Subcutaneous adipose tissue (tissue), 4 donors: ENCODE data around the gene FBXO11. TPM values are rescaled to one million over a fixed set of nuclear protein-coding genes. Genes with fewer than 3 reads are reported as not detected.

ENCODE experiments used
- CTCF ChIP-seq: fragments of 450-650 bp; IDR thresholded peaks from one replicate; pipeline ENCODE4 v1.5.1; 2016; ENCODE audit warnings: low read depth, mild to moderate bottlenecking, control low read depth, antibody characterized with exemption, moderate library complexity
- total RNA-seq, 4 donors: library from RNA; depleted of rRNA; stranded (reverse); fragments of >200 nt; gene quantifications; one replicate each; pipeline ENCODE4 v1.1.0, GENCODE V29; 2016

The FBXO11 gene
- total RNA-seq, 4 donors from 2014 or later = 66.3 to 90.7 (median 70.4) TPM

GRCh38 chr2:47798631-47799030 is 107.7 kb downstream of the FBXO11 start:
- TF ChIP-seq CTCF = no peak

- TF ChIP-seq CTCF = no peak
These were observed 110.1 kb downstream of the FBXO11 start for GRCh38 chr2:47796090-47796697.

- TF ChIP-seq CTCF = no peak
These were observed 120.3 kb downstream of the FBXO11 start for GRCh38 chr2:47785986-47786385.

- no peak for TF ChIP-seq CTCF
These were observed 121.9 kb downstream of the FBXO11 start for GRCh38 chr2:47784352-47784851.

GRCh38 chr2:47783486-47784351 is 122.6 kb downstream of the FBXO11 start:
- no peak for TF ChIP-seq CTCF

GRCh38 chr2:47782671-47783485 is 123.4 kb downstream of the FBXO11 start, which contains the start of gene MSH6:
Gene MSH6 (plus strand): TSS chr2:47783145. CDS start chr2:47783234, 89 bp downstream.
- TF ChIP-seq CTCF = no peak

GRCh38 chr2:47782381-47782670 is 124.0 kb downstream of the FBXO11 start:
- no peak for TF ChIP-seq CTCF
